IMR-90 (cell line): ENCODE results near the gene SERINC3. TPM values are rescaled to one million over a fixed set of nuclear protein-coding genes. Genes with fewer than 3 reads are reported as not detected.

Experiments
- ATAC-seq: fragments of 200-7000 bp; cut with Tn5 transposase; 2 replicates; pipeline ENCODE4 v1.9.1; 2020; ENCODE audit warnings: low read depth, mild to moderate bottlenecking, moderate library complexity
- BruUV-seq: library from RNA; stranded (reverse); fragments of 400-500 nt; replicated peaks from 2 replicates; lab custom pipeline; 2021; lab: Mats Ljungman, UMichigan
- CTCF ChIA-PET: fragments of 300-600 bp; formaldehyde crosslinking; extraction: SDS; loops from one replicate; lab custom pipeline; 2021; ENCODE audit warnings: antibody characterized with exemption; lab: Yijun Ruan, JAX
- POLR2A ChIA-PET: fragments of 300-600 bp; sonication (Branson Sonifier 250); formaldehyde crosslinking; loops from one replicate; lab custom pipeline; 2022; ENCODE audit warnings: antibody characterized with exemption; ENCODE audit not compliant: unreplicated experiment; lab: Charles Lee
- DNase-seq: peaks from one replicate; pipeline ENCODE4 v3.0.0; 2013
- H2AFZ ChIP-seq: replicated peaks from 2 replicates; pipeline ENCODE3; 2013; ENCODE audit warnings: low read length, mild to moderate bottlenecking; ENCODE audit not compliant: poor library complexity
- H2AK5ac ChIP-seq: 2 replicates; pipeline ENCODE4 v1.6.1; 2013; ENCODE audit warnings: low read depth, low read length, inconsistent platforms
- H2AK9ac ChIP-seq: replicated peaks from 2 replicates; pipeline ENCODE3; 2013; ENCODE audit warnings: mild to moderate bottlenecking, low read depth, low read length, moderate library complexity; ENCODE audit not compliant: poor library complexity
- H2BK120ac ChIP-seq: 2 replicates; pipeline ENCODE4 v1.6.1; 2013; ENCODE audit warnings: low read depth, low read length, inconsistent platforms
- H2BK15ac ChIP-seq: 3 replicates; pipeline ENCODE4 v1.6.1; 2013; ENCODE audit warnings: low read depth, low read length, inconsistent platforms
- H2BK20ac ChIP-seq: 2 replicates; pipeline ENCODE4 v1.6.1; 2013; ENCODE audit warnings: low read depth, mild to moderate bottlenecking, inconsistent platforms, low read length, moderate library complexity
- H2BK5ac ChIP-seq: 2 replicates; pipeline ENCODE4 v1.6.1; 2013; ENCODE audit warnings: mild to moderate bottlenecking, low read depth, low read length, inconsistent platforms; ENCODE audit not compliant: poor library complexity, severe bottlenecking
- H3K14ac ChIP-seq: replicated peaks from 2 replicates; pipeline ENCODE4 v1.6.1; 2013; ENCODE audit warnings: low read depth, low read length, inconsistent platforms
- H3K18ac ChIP-seq: 2 replicates; pipeline ENCODE4 v1.6.1; 2013; ENCODE audit warnings: low read depth, low read length, control low read depth
- H3K23ac ChIP-seq: 2 replicates; pipeline ENCODE4 v1.6.1; 2013; ENCODE audit warnings: low read depth, low read length, inconsistent platforms
- H3K27ac ChIP-seq: 2 replicates; pipeline ENCODE4 v1.5.1; 2013; ENCODE audit warnings: mild to moderate bottlenecking, control low read depth, low read length; ENCODE audit not compliant: insufficient read depth
- H3K27me3 ChIP-seq: 2 replicates; pipeline ENCODE4 v1.6.1; 2013; ENCODE audit warnings: low read length; ENCODE audit not compliant: control insufficient read depth, insufficient read depth
- H3K36me3 ChIP-seq: 2 replicates; pipeline ENCODE4 v1.6.1; 2013; ENCODE audit warnings: low read length, mixed read lengths; ENCODE audit not compliant: control insufficient read depth, insufficient read depth
- H3K4ac ChIP-seq: 2 replicates; pipeline ENCODE4 v1.6.1; 2013; ENCODE audit warnings: low read depth, low read length, inconsistent platforms
- H3K4me1 ChIP-seq: 2 replicates; pipeline ENCODE4 v1.6.1; 2013; ENCODE audit warnings: low read length, mixed read lengths; ENCODE audit not compliant: control insufficient read depth, insufficient read depth
- H3K4me2 ChIP-seq: 2 replicates; pipeline ENCODE4 v1.6.1; 2013; ENCODE audit warnings: low read depth, mild to moderate bottlenecking, control low read depth, low read length, moderate library complexity
- H3K4me3 ChIP-seq: 2 replicates; pipeline ENCODE4 v1.5.1; 2013; ENCODE audit warnings: low read depth, mild to moderate bottlenecking, control low read depth, low read length, moderate library complexity; ENCODE audit not compliant: insufficient read depth
- H3K56ac ChIP-seq: 2 replicates; pipeline ENCODE4 v1.6.1; 2013; ENCODE audit warnings: low read length, inconsistent platforms; ENCODE audit not compliant: insufficient read depth; ENCODE audit errors: extremely low read depth
- H3K79me1 ChIP-seq, 2 experiments: 2 replicates each; pipeline ENCODE4 v1.6.1; 2013; ENCODE audit warnings: low read length in 2 of 2, inconsistent platforms in 1 of 2, low read depth in 1 of 2
- H3K9ac ChIP-seq: 2 replicates; pipeline ENCODE4 v1.6.1; 2013; ENCODE audit warnings: low read depth, low read length, control low read depth
- H3K9me1 ChIP-seq: 2 replicates; pipeline ENCODE4 v1.6.1; 2013; ENCODE audit warnings: low read length, inconsistent platforms; ENCODE audit not compliant: insufficient read depth
- H3K9me3 ChIP-seq: 2 replicates; pipeline ENCODE4 v1.6.1; 2013; ENCODE audit warnings: low read length; ENCODE audit not compliant: control insufficient read depth, insufficient read depth
- H4K20me1 ChIP-seq: 2 replicates; pipeline ENCODE4 v1.6.1; 2013; ENCODE audit warnings: low read length, inconsistent platforms; ENCODE audit not compliant: insufficient read depth
- H4K5ac ChIP-seq: 2 replicates; pipeline ENCODE4 v1.6.1; 2013; ENCODE audit warnings: mild to moderate bottlenecking, low read depth, low read length, control low read depth
- H4K8ac ChIP-seq, 2 experiments: 2 replicates each; pipeline ENCODE4 v1.6.1; 2013; ENCODE audit warnings: low read depth in 2 of 2, low read length in 2 of 2, control low read depth in 1 of 2, inconsistent platforms in 1 of 2
- H4K91ac ChIP-seq: 2 replicates; pipeline ENCODE4 v1.6.1; 2013; ENCODE audit warnings: low read depth, low read length, inconsistent platforms; ENCODE audit not compliant: insufficient read depth
- BHLHE40 ChIP-seq: fragments of 150-350 bp; IDR thresholded peaks from 2 replicates; pipeline ENCODE4 v1.6.1; 2016; ENCODE audit warnings: mild to moderate bottlenecking, low read depth, low read length
- CEBPB ChIP-seq: IDR thresholded peaks from 2 replicates; pipeline ENCODE4 v1.6.1; 2012; ENCODE audit warnings: low read depth, low read length, improper control_type of control experiment
- CHD1 ChIP-seq: IDR thresholded peaks from 2 replicates; pipeline ENCODE4 v1.6.1; 2012; ENCODE audit warnings: low read depth, low read length, improper control_type of control experiment
- CTCF ChIP-seq: conservative IDR thresholded peaks from 2 replicates; pipeline ENCODE4 v1.5.1; 2012; ENCODE audit warnings: mild to moderate bottlenecking, low read depth, low read length, improper control_type of control experiment
- ELK1 ChIP-seq: fragments of 150-350 bp; IDR thresholded peaks from 2 replicates; pipeline ENCODE4 v1.6.1; 2016; ENCODE audit warnings: low read depth, mild to moderate bottlenecking, low read length, moderate library complexity, borderline replicate concordance
- FOS ChIP-seq: fragments of 150-350 bp; IDR thresholded peaks from 2 replicates; pipeline ENCODE4 v1.6.1; 2016; ENCODE audit warnings: low read depth, low read length
- MAFK ChIP-seq: IDR thresholded peaks from 2 replicates; pipeline ENCODE4 v1.6.1; 2012; ENCODE audit warnings: low read depth, low read length, improper control_type of control experiment
- MAZ ChIP-seq: IDR thresholded peaks from 2 replicates; pipeline ENCODE4 v1.6.1; 2012; ENCODE audit warnings: low read depth, mild to moderate bottlenecking, low read length, improper control_type of control experiment, moderate library complexity, borderline replicate concordance
- MXI1 ChIP-seq: IDR thresholded peaks from 2 replicates; pipeline ENCODE4 v1.6.1; 2012; ENCODE audit warnings: low read depth, mild to moderate bottlenecking, low read length, moderate library complexity, borderline replicate concordance
- NFE2L2 ChIP-seq: fragments of 150-350 bp; IDR thresholded peaks from 2 replicates; pipeline ENCODE4 v1.6.1; 2016; ENCODE audit warnings: low read depth, mild to moderate bottlenecking, low read length
- POLR2A ChIP-seq: IDR thresholded peaks from 2 replicates; pipeline ENCODE4 v1.6.1; 2012; ENCODE audit warnings: mild to moderate bottlenecking, low read depth, low read length
- RAD21 ChIP-seq: IDR thresholded peaks from 2 replicates; pipeline ENCODE4 v1.6.1; 2012; ENCODE audit warnings: low read length, improper control_type of control experiment
- RCOR1 ChIP-seq: IDR thresholded peaks from 2 replicates; pipeline ENCODE4 v1.6.1; 2012; ENCODE audit warnings: mild to moderate bottlenecking, low read length, improper control_type of control experiment; ENCODE audit not compliant: insufficient replicate concordance
- RFX5 ChIP-seq: IDR thresholded peaks from 2 replicates; pipeline ENCODE4 v1.8.0; 2012; ENCODE audit warnings: low read depth, mild to moderate bottlenecking, low read length, moderate library complexity
- SMC3 ChIP-seq: fragments of 150-350 bp; IDR thresholded peaks from 2 replicates; pipeline ENCODE4 v1.6.1; 2016; ENCODE audit warnings: low read depth, mild to moderate bottlenecking, antibody characterized with exemption, low read length, moderate library complexity
- USF2 ChIP-seq: fragments of 150-350 bp; IDR thresholded peaks from 2 replicates; pipeline ENCODE4 v1.6.1; 2017; ENCODE audit warnings: mild to moderate bottlenecking, antibody characterized with exemption, low read length, low read depth
- WGBS, 2 experiments: methylation state at CpG; one replicate each; pipeline versions ENCODE4 v1.1.5 to v1.1.7; 2013; ENCODE audit warnings: missing lambda C conversion rate in 2 of 2; ENCODE audit not compliant: insufficient read length in 1 of 2; ENCODE audit errors: extremely low coverage in 2 of 2; 5-methylcytosine and 5-hydroxymethylcytosine counted together
- dilution Hi-C: fragments of 300-500 bp; cut with HindIII; formaldehyde crosslinking; loops from one replicate; pipeline ENCODE4 v1.14.3; 2018; ENCODE audit warnings: low sequenced_read_pairs; ENCODE audit not compliant: unreplicated experiment
- in situ Hi-C: fragments of 300-500 bp; cut with MboI; formaldehyde crosslinking; loops from 3 replicates; pipeline ENCODE4 v1.14.3; 2019; ENCODE audit warnings: low sequenced_read_pairs, inconsistent platforms, mixed read lengths
- intact Hi-C: fragments of 100-400 bp; cut with micrococcal nuclease; formaldehyde crosslinking; loops from 2 replicates; pipeline ENCODE4 v1.10.0; 2022
- polyA plus RNA-seq, 3 experiments: library from polyadenylated mRNA; depleted of rRNA; stranded (reverse); fragments of >200 nt; gene quantifications; 2 replicates each; pipeline ENCODE4 v1.2.3, GENCODE V29; 2012; ENCODE audit warnings: low replicate concordance in 1 of 3
- total RNA-seq: library from RNA; depleted of rRNA; stranded (reverse); fragments of >200 nt; gene quantifications from 2 replicates; pipeline ENCODE4 v1.2.3, GENCODE V29; 2012

SERINC3 gene
- total and polyA plus RNA-seq, 2 of the 4 experiments (the other 2 are of a cell fraction), result 101 to 132 TPM

- no peak overlapping the region for H2BK5ac ChIP-seq
- in situ Hi-C loops, result no loop called here
- H3K27me3 ChIP-seq, result peaks cover 32% of the 10 kb centered on the region
- dilution Hi-C loops, result loop anchor here (10.0 kb wide), 1 partner anchor 73 kb away; no protein-coding TSS in a partner anchor
- H4K5ac ChIP-seq, result no peak overlapping the region
- ATAC-seq, result no peak
- no CpG with 5 or more reads among the region's 8 CpGs for WGBS, 2 experiments
- CTCF ChIA-PET, result no interaction called here
- no peak overlapping the region for H2AFZ ChIP-seq
- H3K9me1 ChIP-seq, result no peaks in the 10 kb centered on the region
- no peak overlapping the region for H2AK5ac ChIP-seq
- no peak overlapping the region for H3K18ac ChIP-seq
- H4K20me1 ChIP-seq, result no peaks in the 10 kb centered on the region
- no peak overlapping the region for H4K91ac ChIP-seq
- no peak overlapping the region for H3K27ac ChIP-seq
- no peaks in the 10 kb centered on the region for H3K36me3 ChIP-seq
- TF ChIP-seq MXI1 (no peak), CEBPB (no peak), SMC3 (no peak), NFE2L2 (no peak), RAD21 (no peak), RFX5 (no peak), CTCF (no peak), ELK1 (no peak), FOS (no peak), MAZ (no peak), MAFK (no peak), RCOR1 (no peak), CHD1 (no peak), USF2 (no peak), POLR2A (no peak), BHLHE40 (no peak)
- H3K23ac ChIP-seq, result no peak overlapping the region
- no peak overlapping the region for H3K4me2 ChIP-seq
- intact Hi-C loops, result no loop called here
- H2AK9ac ChIP-seq, result no peak overlapping the region
- no peak overlapping the region for H2BK20ac ChIP-seq
- no peaks in the 10 kb centered on the region for H3K4me1 ChIP-seq
- no peak overlapping the region for H2BK15ac ChIP-seq
- no peak overlapping the region for H3K9ac ChIP-seq
- no TSS peak for BruUV-seq
- H3K4me3 ChIP-seq, result no peak overlapping the region
- no peak overlapping the region for H3K14ac ChIP-seq
- no peak overlapping the region for H3K56ac ChIP-seq
- H4K8ac ChIP-seq, result no peak overlapping the region
- H3K79me1 ChIP-seq, result no peaks in the 10 kb centered on the region
- H3K9me3 ChIP-seq, result no peaks in the 10 kb centered on the region
- POLR2A ChIA-PET, result no interaction called here
- no peak overlapping the region for H2BK120ac ChIP-seq
- no peak overlapping the region for H3K4ac ChIP-seq
- DNase-seq, result no peak
These were observed 53.7 kb downstream of the SERINC3 start for GRCh38 chr20:44468044-44468782.
